Karpas-422 (cell line): Measurements from ENCODE around the gene TRUB1. TPM values are rescaled to one million over a fixed set of nuclear protein-coding genes. Genes with fewer than 3 reads are reported as not detected.

ENCODE experiments used
- DNase-seq: peaks from one replicate; pipeline ENCODE4 v3.0.0-alpha.2; 2015
- H2AFZ ChIP-seq: fragments of 200-600 bp; sonication (generic); 2 replicates; pipeline ENCODE4 v1.6.1; 2014; ENCODE audit warnings: antibody characterized with exemption, low read length, mixed read lengths
- H3K27ac ChIP-seq: fragments of 200-600 bp; sonication (generic); 2 replicates; pipeline ENCODE4 v1.5.1; 2014; ENCODE audit warnings: mild to moderate bottlenecking, low read length, moderate library complexity
- H3K27me3 ChIP-seq: fragments of 200-600 bp; sonication (generic); 2 replicates; pipeline ENCODE4 v1.6.1; 2014; ENCODE audit warnings: low read length, mixed read lengths
- H3K36me3 ChIP-seq: fragments of 200-600 bp; sonication (generic); 2 replicates; pipeline ENCODE4 v1.6.1; 2014; ENCODE audit warnings: low read length, mixed read lengths; ENCODE audit not compliant: insufficient read depth
- H3K4me1 ChIP-seq: fragments of 200-600 bp; sonication (generic); 2 replicates; pipeline ENCODE4 v1.6.1; 2014; ENCODE audit warnings: mild to moderate bottlenecking, low read length, mixed read lengths
- H3K4me2 ChIP-seq: fragments of 200-600 bp; sonication (generic); 2 replicates; pipeline ENCODE4 v1.6.1; 2014; ENCODE audit warnings: low read length, low read depth, mild to moderate bottlenecking; ENCODE audit not compliant: poor library complexity, severe bottlenecking
- H3K4me3 ChIP-seq: fragments of 200-600 bp; sonication (generic); 2 replicates; pipeline ENCODE4 v1.5.1; 2014; ENCODE audit warnings: mild to moderate bottlenecking, antibody characterized with exemption, low read length, mixed read lengths
- H3K79me2 ChIP-seq: fragments of 200-600 bp; sonication (generic); 2 replicates; pipeline ENCODE4 v1.6.1; 2014; ENCODE audit warnings: mild to moderate bottlenecking, low read length, mixed read lengths
- H3K9ac ChIP-seq: fragments of 200-600 bp; sonication (generic); 2 replicates; pipeline ENCODE4 v1.6.0; 2014; ENCODE audit warnings: low read length
- H3K9me2 ChIP-seq: fragments of 200-600 bp; sonication (generic), shearing (Covaris generic); replicated peaks from 2 replicates; pipeline ENCODE4 v1.6.0; 2014; ENCODE audit warnings: mild to moderate bottlenecking, low read length, moderate library complexity; ENCODE audit not compliant: insufficient read depth
- H3K9me3 ChIP-seq: fragments of 300-700, 200-600 bp; sonication (generic); 2 replicates; pipeline ENCODE4 v1.6.1; 2014; ENCODE audit warnings: low read length, mixed read lengths
- H4K20me1 ChIP-seq: fragments of 200-600 bp; sonication (generic); 2 replicates; pipeline ENCODE4 v1.6.1; 2014; ENCODE audit warnings: mild to moderate bottlenecking, antibody characterized with exemption, low read length, low read depth; ENCODE audit not compliant: insufficient read depth
- total RNA-seq: library from RNA; depleted of rRNA; stranded (reverse); fragments of >200 nt; shearing (Covaris generic); gene quantifications from 2 replicates; pipeline ENCODE4 v1.2.3, GENCODE V29; 2014; ENCODE audit warnings: low replicate concordance

TRUB1 gene
- total RNA-seq, 1 experiment from 2014 or later = 31.6 TPM

DNA sequence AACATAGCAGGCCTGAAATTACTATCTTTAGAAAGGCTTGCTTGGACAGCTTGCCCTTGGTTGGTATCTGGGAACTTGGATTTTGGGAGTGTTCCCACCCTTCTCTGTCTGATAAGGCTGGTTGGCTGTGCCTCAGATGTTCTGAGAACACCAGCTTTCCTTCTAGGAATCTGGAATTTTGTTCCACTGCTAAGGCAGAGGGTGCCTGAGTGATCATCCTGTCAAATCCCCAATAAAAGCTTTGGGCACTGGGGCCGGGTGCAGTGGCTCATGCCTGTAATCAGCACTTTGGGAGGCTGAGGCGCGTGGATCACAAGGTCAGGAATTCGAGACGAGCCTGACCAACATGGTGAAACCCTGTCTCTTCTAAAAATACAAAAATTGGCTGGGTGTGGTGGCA lies 5.0 kb downstream of the TRUB1 start:
- Histone ChIP-seq H3K36me3 (peaks cover 43% of the 10 kb centered on the region; the same call in 1 of the 2 replicates), H3K4me3 (no peak overlapping the region), H3K27me3 (no peaks in the 10 kb centered on the region), H3K79me2 (peaks cover 90% of the 10 kb centered on the region), H3K27ac (no peak overlapping the region), H3K9me3 (no peaks in the 10 kb centered on the region), H4K20me1 (no peaks in the 10 kb centered on the region), H3K4me1 (peaks cover 11% of the 10 kb centered on the region), H3K9ac (no peak overlapping the region), H3K9me2 (no peaks in the 10 kb centered on the region), H3K4me2 (no peak overlapping the region), H2AFZ (no peak overlapping the region)
- no peak for DNase-seq

DNA sequence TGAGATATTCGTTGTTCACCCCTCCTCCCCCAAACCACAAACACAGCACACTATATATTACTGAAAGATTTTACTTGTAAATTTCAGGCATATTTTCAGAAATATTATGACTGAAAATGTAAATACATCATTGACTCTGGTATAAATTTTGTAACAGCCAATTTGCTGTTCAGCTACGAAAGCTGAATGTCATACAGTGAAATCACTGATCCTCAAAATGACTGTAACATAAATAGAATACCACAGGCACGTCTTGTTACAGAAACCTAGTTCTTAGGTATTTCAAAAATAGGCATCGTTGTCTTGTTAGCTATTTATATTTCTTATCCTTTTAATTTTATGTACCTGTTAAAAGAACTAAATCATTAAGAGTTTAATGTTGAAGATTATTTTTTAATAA lies 15.1 kb downstream of the TRUB1 start:
- Histone ChIP-seq H3K79me2 (peaks cover 96% of the 10 kb centered on the region), H2AFZ (no peak overlapping the region), H3K9me2 (no peaks in the 10 kb centered on the region), H3K4me1 (peaks cover 5% of the 10 kb centered on the region), H3K27me3 (no peaks in the 10 kb centered on the region), H3K9ac (no peak overlapping the region), H4K20me1 (no peaks in the 10 kb centered on the region), H3K36me3 (peaks cover 49% of the 10 kb centered on the region), H3K27ac (no peak overlapping the region), H3K4me3 (no peak overlapping the region), H3K4me2 (no peak overlapping the region), H3K9me3 (no peaks in the 10 kb centered on the region)
- DNase-seq = no peak

DNA sequence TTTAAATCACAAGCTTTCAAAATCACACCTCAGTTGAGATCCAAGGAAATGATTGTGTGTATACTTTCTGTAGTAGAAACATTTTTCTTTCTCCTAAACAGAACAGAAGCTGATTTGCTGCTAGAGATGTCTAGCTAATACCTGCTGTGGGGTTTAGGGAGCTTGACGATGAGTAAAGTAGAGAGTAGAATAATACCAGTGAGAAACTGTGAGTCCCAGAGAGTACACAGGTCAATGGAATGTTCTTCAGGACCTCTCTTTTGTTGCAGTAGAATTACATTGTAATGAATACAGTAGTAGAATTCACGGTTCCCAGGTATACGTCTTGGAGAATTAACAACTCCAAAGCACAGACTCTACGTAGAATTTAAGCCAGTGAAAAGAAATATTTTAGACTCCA lies 18.0 kb downstream of the TRUB1 start:
- peaks cover 38% of the 10 kb centered on the region; the same call in 1 of the 2 replicates for H3K36me3 ChIP-seq
- no peak overlapping the region for H2AFZ ChIP-seq
- H3K9me2 ChIP-seq = no peaks in the 10 kb centered on the region
- no peak overlapping the region for H3K4me2 ChIP-seq
- no peaks in the 10 kb centered on the region for H3K27me3 ChIP-seq
- H4K20me1 ChIP-seq = no peaks in the 10 kb centered on the region
- no peaks in the 10 kb centered on the region for H3K9me3 ChIP-seq
- H3K4me1 ChIP-seq = peaks cover 5% of the 10 kb centered on the region
- no peak overlapping the region for H3K9ac ChIP-seq
- no peak overlapping the region for H3K27ac ChIP-seq
- no peak for DNase-seq
- no peak overlapping the region for H3K4me3 ChIP-seq
- peaks cover 96% of the 10 kb centered on the region for H3K79me2 ChIP-seq

DNA sequence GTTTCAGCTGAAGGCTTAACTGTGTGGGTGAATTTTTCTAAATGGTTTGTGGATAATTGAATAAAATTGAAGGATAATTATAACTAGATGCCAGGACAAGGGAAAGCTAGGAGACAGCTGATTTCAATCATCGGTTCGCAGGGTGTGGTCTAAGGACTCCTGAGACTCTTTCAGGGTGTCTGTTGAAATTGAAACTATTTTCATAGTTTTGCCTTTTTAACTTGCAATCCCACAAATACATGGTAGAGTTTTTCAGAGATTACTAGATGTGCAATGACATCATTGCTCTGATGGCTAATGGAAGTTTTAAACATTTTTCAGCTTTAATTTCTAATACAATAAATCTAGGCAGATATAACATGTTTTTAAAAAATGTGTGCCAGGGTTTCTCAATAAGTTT lies 18.5 kb downstream of the TRUB1 start:
- Histone ChIP-seq H3K4me2 (no peak overlapping the region), H3K79me2 (peaks cover 96% of the 10 kb centered on the region)

DNA sequence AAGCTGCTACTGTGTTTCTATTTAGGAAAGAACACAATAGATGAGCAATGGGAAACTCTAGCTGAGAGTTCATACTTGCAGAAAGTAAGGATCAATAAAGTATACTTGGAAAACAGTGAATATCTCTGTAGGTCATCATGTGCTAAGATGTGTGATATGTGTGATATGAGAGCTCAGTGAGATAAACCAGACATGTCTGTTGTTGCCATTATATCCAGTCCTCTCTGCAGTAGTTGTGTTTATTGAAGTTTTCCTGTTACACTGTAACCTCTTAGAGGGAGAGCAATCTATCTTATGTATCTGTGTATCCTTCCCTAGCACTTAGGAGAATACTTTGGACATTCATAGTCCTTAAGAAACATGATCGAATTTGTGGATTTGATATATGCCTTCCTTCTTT lies 19.1 kb downstream of the TRUB1 start:
- Histone ChIP-seq H3K4me3 (no peak overlapping the region), H3K79me2 (peaks cover 94% of the 10 kb centered on the region), H3K36me3 (peaks cover 40% of the 10 kb centered on the region)

More for the DNA sequence above, 18.5 kb downstream of the TRUB1 start:
- H3K4me3 ChIP-seq = no peak overlapping the region
- DNase-seq = no peak
- peaks cover 5% of the 10 kb centered on the region for H3K4me1 ChIP-seq
- H3K27me3 ChIP-seq = no peaks in the 10 kb centered on the region
- no peak overlapping the region for H3K27ac ChIP-seq
- H3K36me3 ChIP-seq = peaks cover 38% of the 10 kb centered on the region; the same call in 1 of the 2 replicates
- no peak overlapping the region for H3K9ac ChIP-seq
- no peaks in the 10 kb centered on the region for H3K9me3 ChIP-seq
- H4K20me1 ChIP-seq = no peaks in the 10 kb centered on the region
- H3K9me2 ChIP-seq = no peaks in the 10 kb centered on the region
- no peak overlapping the region for H2AFZ ChIP-seq

DNA sequence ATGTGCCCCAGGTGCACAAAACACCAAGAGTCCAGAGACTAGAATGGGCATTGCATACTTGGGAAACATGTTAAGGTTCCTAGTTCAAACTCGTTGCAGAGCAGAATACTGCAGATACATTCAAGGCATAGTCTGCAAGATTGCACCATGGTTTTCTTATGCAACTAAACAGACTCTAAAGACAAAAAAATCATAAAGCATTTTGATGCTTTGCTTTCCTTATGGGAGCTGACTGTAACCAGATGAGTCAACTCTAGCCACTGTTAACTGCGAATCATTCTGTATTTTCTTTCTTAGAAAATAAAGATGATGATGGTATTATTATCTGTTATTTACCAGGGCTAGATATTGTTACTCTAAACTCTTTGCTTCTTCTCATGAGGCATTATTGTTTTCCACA lies 19.7 kb downstream of the TRUB1 start:
- Histone ChIP-seq H3K9me2 (no peaks in the 10 kb centered on the region), H2AFZ (no peak overlapping the region), H3K36me3 (peaks cover 40% of the 10 kb centered on the region), H3K4me1 (peaks cover under 1% of the 10 kb centered on the region), H3K79me2 (peaks cover 94% of the 10 kb centered on the region), H3K9me3 (no peaks in the 10 kb centered on the region; the same call in 1 of the 2 replicates), H4K20me1 (no peaks in the 10 kb centered on the region), H3K27ac (no peak overlapping the region), H3K4me3 (no peak overlapping the region), H3K9ac (no peak overlapping the region), H3K4me2 (no peak overlapping the region), H3K27me3 (no peaks in the 10 kb centered on the region)
- DNase-seq = no peak

More for the DNA sequence above, 19.1 kb downstream of the TRUB1 start:
- Histone ChIP-seq H3K9me2 (no peaks in the 10 kb centered on the region), H2AFZ (no peak overlapping the region), H3K9me3 (no peaks in the 10 kb centered on the region), H3K9ac (no peak overlapping the region), H3K27ac (no peak overlapping the region), H3K27me3 (no peaks in the 10 kb centered on the region), H3K4me1 (peaks cover 5% of the 10 kb centered on the region), H4K20me1 (no peaks in the 10 kb centered on the region), H3K4me2 (no peak overlapping the region)
- no peak for DNase-seq

DNA sequence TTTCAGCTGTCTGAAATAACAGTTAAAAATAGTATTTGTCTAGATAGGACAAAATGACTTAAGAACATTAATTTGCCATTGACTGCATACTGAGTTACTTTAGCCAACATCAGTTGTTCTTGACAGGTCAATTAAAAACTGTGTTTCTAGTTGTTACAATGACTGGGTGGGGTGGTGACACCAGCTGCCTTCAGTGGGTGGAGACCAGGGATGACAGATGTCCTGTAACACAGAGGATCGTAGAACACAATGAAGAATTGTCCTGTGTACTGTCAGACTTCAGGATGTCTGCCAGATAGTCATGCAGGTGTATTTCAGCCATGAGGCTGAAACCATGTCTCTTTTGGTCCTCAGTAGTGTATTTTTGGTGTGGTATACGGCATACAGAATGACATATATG lies 24.4 kb downstream of the TRUB1 start:
- Histone ChIP-seq H3K9ac (no peak overlapping the region), H3K4me3 (no peak overlapping the region), H3K27me3 (no peaks in the 10 kb centered on the region), H3K27ac (no peak overlapping the region), H3K4me1 (no peaks in the 10 kb centered on the region), H3K4me2 (no peak overlapping the region), H2AFZ (no peak overlapping the region), H3K36me3 (peaks cover 45% of the 10 kb centered on the region), H4K20me1 (no peaks in the 10 kb centered on the region), H3K79me2 (peaks cover 94% of the 10 kb centered on the region), H3K9me3 (no peaks in the 10 kb centered on the region; the same call in 1 of the 2 replicates), H3K9me2 (no peaks in the 10 kb centered on the region)
- DNase-seq = no peak

DNA sequence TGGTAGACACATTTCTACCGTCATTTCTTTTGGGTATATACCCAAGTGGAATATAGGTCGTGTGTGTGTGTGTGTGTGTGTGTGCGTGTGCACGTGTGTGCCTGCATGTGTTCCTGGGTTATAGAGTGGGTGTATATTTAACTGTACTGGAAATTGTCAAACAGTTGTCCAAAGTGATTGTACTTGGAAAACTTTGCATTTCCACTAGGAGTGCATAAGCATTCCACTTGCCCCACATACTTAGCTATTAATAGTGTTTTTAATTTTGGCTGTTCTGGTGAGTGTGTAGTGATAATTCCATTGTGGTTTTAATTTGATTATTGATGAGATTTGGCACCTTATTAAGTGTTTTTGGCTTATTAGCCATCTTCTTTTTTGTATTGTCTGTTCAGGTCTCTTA lies 25.9 kb downstream of the TRUB1 start:
- no peak overlapping the region for H3K27ac ChIP-seq
- no peaks in the 10 kb centered on the region for H3K27me3 ChIP-seq
- H3K36me3 ChIP-seq = peaks cover 45% of the 10 kb centered on the region
- H3K4me2 ChIP-seq = no peak overlapping the region
- no peaks in the 10 kb centered on the region for H4K20me1 ChIP-seq
- no peak overlapping the region for H3K4me3 ChIP-seq
- H2AFZ ChIP-seq = no peak overlapping the region
- H3K79me2 ChIP-seq = peaks cover 92% of the 10 kb centered on the region
- H3K9me2 ChIP-seq = no peaks in the 10 kb centered on the region
- no peak overlapping the region for H3K9ac ChIP-seq
- no peaks in the 10 kb centered on the region for H3K4me1 ChIP-seq
- H3K9me3 ChIP-seq = no peaks in the 10 kb centered on the region; the same call in 1 of the 2 replicates
- DNase-seq = no peak

DNA sequence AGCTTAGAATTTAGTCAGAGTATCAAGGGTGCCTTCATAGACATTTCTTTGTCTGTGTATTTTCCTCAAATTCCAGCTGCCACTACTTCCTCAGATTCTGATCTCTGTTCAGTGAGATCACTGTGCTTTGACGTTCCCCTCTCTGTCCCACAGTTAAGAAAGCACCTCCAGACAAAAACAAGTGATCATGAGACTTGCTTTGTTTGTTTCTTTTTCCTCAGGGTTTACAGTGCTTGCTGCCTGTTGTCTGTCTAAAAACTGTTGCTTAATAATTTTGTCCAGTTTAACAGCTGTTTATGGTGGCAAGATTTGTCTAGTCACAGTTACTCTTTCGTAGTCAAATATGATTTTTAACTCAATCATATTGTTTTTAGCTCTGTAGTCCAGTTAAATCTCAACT lies 29.1 kb downstream of the TRUB1 start:
- Histone ChIP-seq H3K9me3 (no peaks in the 10 kb centered on the region; the same call in 1 of the 2 replicates), H3K27ac (no peak overlapping the region), H3K36me3 (peaks cover 24% of the 10 kb centered on the region), H3K9me2 (no peaks in the 10 kb centered on the region), H3K4me1 (no peaks in the 10 kb centered on the region), H2AFZ (no peak overlapping the region), H3K79me2 (peaks cover 88% of the 10 kb centered on the region), H3K4me2 (no peak overlapping the region), H4K20me1 (no peaks in the 10 kb centered on the region), H3K9ac (no peak overlapping the region), H3K4me3 (no peak overlapping the region), H3K27me3 (no peaks in the 10 kb centered on the region)
- no peak for DNase-seq
